Trophoblast cell (in vitro differentiated cells and primary cell): Measurements from ENCODE around the gene KHDRBS1.
A peak's percentile ranks its signal among the peaks of the same experiment; 100 is the strongest.
"Not testable (repeated sequence)": the region's sequence is repeated elsewhere in the genome, so short reads cannot be mapped to it uniquely, and the experiment has no call there.

ENCODE experiments used
- DNase-seq, 2 donors: peaks; one replicate each; pipeline ENCODE4 v3.0.0-alpha.2; 2016
- H2AFZ ChIP-seq: 2 replicates; pipeline ENCODE4 v1.6.1; 2013; ENCODE audit warnings: low read length, moderate library complexity, mild to moderate bottlenecking; ENCODE audit not compliant: insufficient read depth, poor library complexity
- H2AK5ac ChIP-seq: 2 replicates; pipeline ENCODE4 v1.6.1; 2013; ENCODE audit warnings: mild to moderate bottlenecking, low read length
- H2BK120ac ChIP-seq: 2 replicates; pipeline ENCODE4 v1.6.1; 2013; ENCODE audit warnings: low read length, mild to moderate bottlenecking, moderate library complexity; ENCODE audit not compliant: insufficient read depth, poor library complexity
- H2BK12ac ChIP-seq: 2 replicates; pipeline ENCODE4 v1.6.1; 2013; ENCODE audit warnings: mild to moderate bottlenecking, low read length, moderate library complexity
- H2BK5ac ChIP-seq: 2 replicates; pipeline ENCODE4 v1.6.1; 2013; ENCODE audit warnings: low read length, low read depth, moderate library complexity, mild to moderate bottlenecking; ENCODE audit not compliant: poor library complexity
- H3K14ac ChIP-seq: 2 replicates; pipeline ENCODE4 v1.6.1; 2013; ENCODE audit warnings: mild to moderate bottlenecking, low read length
- H3K18ac ChIP-seq: 2 replicates; pipeline ENCODE4 v1.6.1; 2013; ENCODE audit warnings: mild to moderate bottlenecking, low read length
- H3K23ac ChIP-seq: 2 replicates; pipeline ENCODE4 v1.6.1; 2013; ENCODE audit warnings: low read length
- H3K27ac ChIP-seq: 2 replicates; pipeline ENCODE4 v1.5.1; 2013; ENCODE audit warnings: low read depth, mild to moderate bottlenecking, inconsistent platforms, low read length, moderate library complexity
- H3K27me3 ChIP-seq: 2 replicates; pipeline ENCODE4 v1.6.1; 2013; ENCODE audit warnings: inconsistent platforms, mild to moderate bottlenecking, low read length, moderate library complexity; ENCODE audit not compliant: insufficient read depth
- H3K36me3 ChIP-seq, 2 experiments: 1 replicate in 1 of 2; 2 replicates in 1 of 2; pipeline ENCODE4 v1.6.1; 2013; ENCODE audit warnings: low read length in 2 of 2, mild to moderate bottlenecking in 2 of 2, moderate library complexity in 1 of 2; ENCODE audit not compliant: insufficient read depth in 2 of 2, control insufficient read depth in 1 of 2
- H3K4ac ChIP-seq: 2 replicates; pipeline ENCODE4 v1.6.1; 2013; ENCODE audit warnings: low read depth, mild to moderate bottlenecking, low read length, moderate library complexity
- H3K4me1 ChIP-seq, 2 experiments: 1 replicate in 1 of 2; 2 replicates in 1 of 2; pipeline ENCODE4 v1.6.1; 2013; ENCODE audit warnings: low read length in 2 of 2, mild to moderate bottlenecking in 2 of 2, moderate library complexity in 1 of 2; ENCODE audit not compliant: insufficient read depth in 2 of 2, control insufficient read depth in 1 of 2
- H3K4me2 ChIP-seq: 2 replicates; pipeline ENCODE4 v1.6.1; 2013; ENCODE audit warnings: inconsistent platforms, mild to moderate bottlenecking, low read length, moderate library complexity
- H3K4me3 ChIP-seq: 2 replicates; pipeline ENCODE4 v1.5.1; 2013; ENCODE audit warnings: mild to moderate bottlenecking, low read depth, low read length, inconsistent platforms
- H3K79me1 ChIP-seq: one replicate; pipeline ENCODE4 v1.6.1; 2013; ENCODE audit warnings: low read length
- H3K79me2 ChIP-seq: 2 replicates; pipeline ENCODE4 v1.6.1; 2013; ENCODE audit warnings: low read length, mild to moderate bottlenecking; ENCODE audit not compliant: control insufficient read depth, insufficient read depth, poor library complexity
- H3K9ac ChIP-seq: 2 replicates; pipeline ENCODE4 v1.6.1; 2013; ENCODE audit warnings: mild to moderate bottlenecking, low read length
- H3K9me3 ChIP-seq: 2 replicates; pipeline ENCODE4 v1.6.1; 2013; ENCODE audit warnings: low read depth, mild to moderate bottlenecking, control low read depth, inconsistent platforms, low read length; ENCODE audit not compliant: insufficient read depth
- H4K12ac ChIP-seq: 2 replicates; pipeline ENCODE4 v1.6.1; 2013; ENCODE audit warnings: low read depth, mild to moderate bottlenecking, low read length, moderate library complexity
- H4K8ac ChIP-seq: 2 replicates; pipeline ENCODE4 v1.6.1; 2013; ENCODE audit warnings: low read depth, mild to moderate bottlenecking, low read length, moderate library complexity
- H4K91ac ChIP-seq: one replicate; pipeline ENCODE4 v1.6.1; 2013; ENCODE audit warnings: low read depth, mild to moderate bottlenecking, low read length, moderate library complexity
- WGBS: extraction: QIAGEN DNeasy Blood & Tissue Kit; methylation state at CpG from one replicate; pipeline ENCODE4 v1.1.7; 2013; ENCODE audit warnings: missing lambda C conversion rate; ENCODE audit not compliant: insufficient read length, insufficient coverage; ENCODE audit errors: extremely low coverage; 5-methylcytosine and 5-hydroxymethylcytosine counted together

Gene KHDRBS1

DNA sequence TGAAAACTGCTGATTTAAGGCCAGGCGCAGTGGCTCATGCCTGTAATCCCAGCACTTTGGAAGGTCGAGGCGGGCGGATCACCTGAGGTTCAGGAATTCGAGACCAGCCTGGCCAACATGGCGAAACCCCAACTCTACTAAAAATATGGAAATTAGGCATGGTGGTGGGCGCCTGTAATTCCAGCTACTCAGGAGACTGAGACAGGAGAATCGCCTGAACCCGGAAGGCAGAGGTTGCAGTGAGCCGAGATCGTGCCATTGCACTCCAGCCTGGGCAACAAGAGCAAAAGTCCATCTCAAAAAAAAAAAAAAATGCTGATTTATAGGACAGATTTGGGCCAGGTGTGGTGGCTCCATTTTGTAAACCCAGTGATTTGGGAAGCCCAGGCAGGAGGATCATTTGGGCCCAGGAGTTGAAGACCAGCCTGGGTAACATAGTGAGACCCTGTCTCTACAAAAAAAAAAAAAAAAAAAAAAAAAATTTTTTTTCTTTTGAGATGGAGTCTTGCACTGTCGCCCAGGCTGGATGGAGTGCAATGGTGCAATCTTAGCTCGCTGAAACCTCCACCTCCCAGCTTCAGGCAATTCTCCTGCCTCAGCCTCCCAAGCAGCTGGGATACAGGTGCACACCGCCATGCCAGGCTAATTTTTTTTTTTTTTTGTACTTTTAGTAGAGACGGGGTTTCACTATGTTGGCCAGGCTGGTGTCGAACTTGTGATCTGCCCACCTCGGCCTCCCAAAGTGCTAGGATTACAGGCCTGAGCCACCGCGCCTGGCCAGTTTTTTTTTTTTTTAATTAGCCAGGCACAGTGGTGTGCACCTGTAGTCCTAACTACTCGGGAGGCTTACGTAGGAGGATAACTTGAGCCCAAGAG lies 52.2 kb downstream of the KHDRBS1 start:
- H3K27me3 ChIP-seq, H2AK5ac ChIP-seq, H3K9ac ChIP-seq, H3K23ac ChIP-seq, H4K8ac ChIP-seq, H3K79me1 ChIP-seq, H4K91ac ChIP-seq, H2BK5ac ChIP-seq, H3K79me2 ChIP-seq, H3K4ac ChIP-seq, H2BK120ac ChIP-seq, H3K18ac ChIP-seq, H3K4me3 ChIP-seq, H3K9me3 ChIP-seq, H2BK12ac ChIP-seq, H3K14ac ChIP-seq, H3K4me2 ChIP-seq, H3K4me1 ChIP-seq, H2AFZ ChIP-seq, H3K27ac ChIP-seq, H4K12ac ChIP-seq: not testable (repeated sequence)
- H3K36me3 ChIP-seq: peaks cover 2 to 11% of the 10 kb centered on the region in 2 experiments
- no CpG with 5 or more reads among the region's 21 CpGs for WGBS
- DNase-seq: peak in 1 of 2 donors; percentile 33

- Histone ChIP-seq H3K9ac (no peak overlapping the region), H3K4ac (no peak overlapping the region), H4K91ac (no peak overlapping the region), H3K4me1 (peaks cover 9 to 10% of the 10 kb centered on the region in 2 experiments), H3K27ac (no peak overlapping the region), H4K8ac (no peak overlapping the region), H3K79me2 (no peaks in the 10 kb centered on the region), H2BK5ac (no peak overlapping the region), H2AFZ (no peak overlapping the region), H3K18ac (no peak overlapping the region), H2AK5ac (no peak overlapping the region), H3K4me3 (no peak overlapping the region), H3K4me2 (no peak overlapping the region), H2BK12ac (no peak overlapping the region), H3K9me3 (no peaks in the 10 kb centered on the region), H3K27me3 (no peaks in the 10 kb centered on the region), H3K14ac (no peak overlapping the region), H3K23ac (no peak overlapping the region), H2BK120ac (no peak overlapping the region), H3K79me1 (peaks cover 8% of the 10 kb centered on the region), H3K36me3 (peaks cover 2 to 9% of the 10 kb centered on the region in 2 experiments), H4K12ac (no peak overlapping the region)
- peak; percentile 16 to 53 for DNase-seq
- WGBS: no CpG with 5 or more reads among the region's 4 CpGs
Observed at GRCh38 chr1:32066489-32066873, 52.8 kb downstream of the KHDRBS1 start.

DNA sequence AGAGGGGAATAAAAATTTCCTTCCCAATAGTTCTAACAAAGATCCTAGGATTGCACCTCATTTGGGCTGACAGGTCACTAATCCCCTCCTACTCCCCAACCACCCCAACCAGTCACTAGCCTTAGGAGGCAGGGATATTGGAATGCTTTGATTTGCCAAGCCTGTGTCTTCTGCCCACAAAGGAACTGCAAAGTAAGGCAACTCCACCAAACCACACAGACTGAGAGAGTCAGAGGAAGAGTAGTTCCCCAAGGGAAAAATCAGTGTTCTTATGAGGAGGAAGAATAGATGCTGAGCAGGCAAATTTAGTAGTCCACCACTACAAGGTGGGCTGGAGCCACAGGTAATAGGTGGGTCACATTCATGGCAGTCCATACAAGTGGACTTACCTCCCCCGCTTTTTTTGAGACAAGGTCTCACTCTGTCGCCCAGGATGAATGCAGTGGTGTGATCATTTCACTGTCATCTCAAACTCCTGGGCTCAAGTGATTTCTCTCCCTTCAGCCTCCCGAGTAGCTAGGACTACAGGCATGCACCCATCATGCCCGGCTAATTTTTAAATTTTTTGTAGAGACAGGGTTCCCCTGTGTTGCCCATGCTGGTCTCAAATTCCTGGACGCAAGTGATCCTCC lies 55.4 kb downstream of the KHDRBS1 start:
- no peak overlapping the region for H4K8ac ChIP-seq
- H3K4me3 ChIP-seq: no peak overlapping the region
- WGBS: no CpG with 5 or more reads among the region's 5 CpGs
- peaks cover 0 to under 1% of the 10 kb centered on the region in 2 experiments for H3K36me3 ChIP-seq
- H3K9me3 ChIP-seq: no peaks in the 10 kb centered on the region
- H3K79me2 ChIP-seq: peaks cover 4% of the 10 kb centered on the region
- H2BK12ac ChIP-seq: no peak overlapping the region
- DNase-seq: no peak
- no peak overlapping the region for H2BK120ac ChIP-seq
- no peak overlapping the region for H2AFZ ChIP-seq
- peaks cover 11% of the 10 kb centered on the region for H3K79me1 ChIP-seq
- no peak overlapping the region for H4K91ac ChIP-seq
- no peak overlapping the region for H2AK5ac ChIP-seq
- H3K18ac ChIP-seq: no peak overlapping the region
- H3K27ac ChIP-seq: no peak overlapping the region
- H3K4me1 ChIP-seq: peaks cover 0 to 11% of the 10 kb centered on the region in 2 experiments
- no peak overlapping the region for H3K14ac ChIP-seq
- H4K12ac ChIP-seq: no peak overlapping the region
- no peak overlapping the region for H3K23ac ChIP-seq
- H3K4ac ChIP-seq: no peak overlapping the region
- no peak overlapping the region for H3K9ac ChIP-seq
- no peak overlapping the region for H3K4me2 ChIP-seq
- H3K27me3 ChIP-seq: no peaks in the 10 kb centered on the region
- no peak overlapping the region for H2BK5ac ChIP-seq

GRCh38 chr1:32071758-32072621 lies 58.3 kb downstream of the KHDRBS1 start:
- Histone ChIP-seq H3K79me1 (peaks cover 11% of the 10 kb centered on the region), H2BK120ac (peak overlapping the region; percentile 37)
- no CpG with 5 or more reads among the region's 14 CpGs for WGBS

More at GRCh38 chr1:32071758-32072621, 58.3 kb downstream of the KHDRBS1 start:
- Histone ChIP-seq H3K79me2 (peaks cover 4% of the 10 kb centered on the region), H2BK12ac (no peak overlapping the region), H3K27ac (peak overlapping the region; percentile 52), H3K27me3 (no peaks in the 10 kb centered on the region), H3K4me3 (peak overlapping the region; percentile 100), H3K23ac (no peak overlapping the region), H4K91ac (peak overlapping the region; percentile 83), H3K9me3 (no peaks in the 10 kb centered on the region), H3K14ac (peak overlapping the region; percentile 68), H3K18ac (peak overlapping the region; percentile 12), H3K4me2 (peak overlapping the region; percentile 93), H2AK5ac (no peak overlapping the region), H4K12ac (peak overlapping the region; percentile 39), H3K4me1 (peaks cover 0 to 12% of the 10 kb centered on the region in 2 experiments), H2AFZ (peak overlapping the region; percentile 38), H2BK5ac (no peak overlapping the region), H3K36me3 (peaks cover 9 to 13% of the 10 kb centered on the region in 2 experiments), H3K4ac (peak overlapping the region; percentile 2), H4K8ac (peak overlapping the region; percentile 86), H3K9ac (peak overlapping the region; percentile 85)
- no peak for DNase-seq
